Smooth muscle cell (in vitro differentiated cells): ENCODE measurements around the gene PPP1R13B. TPM values are rescaled to one million over a fixed set of nuclear protein-coding genes. Genes with fewer than 3 reads are reported as not detected.

ENCODE experiments used
- DNase-seq: peaks from one replicate; lab custom pipeline; 2025; ENCODE audit not compliant: unreplicated experiment; lab: John Stamatoyannopoulos, UW
- H2AFZ ChIP-seq: fragments of 200-600 bp; sonication (generic); 2 replicates; pipeline ENCODE4 v1.6.0; 2016; ENCODE audit warnings: antibody characterized with exemption, low read depth, mild to moderate bottlenecking
- H3F3A ChIP-seq: fragments of 200-600 bp; sonication (generic); 2 replicates; pipeline ENCODE4 v1.6.0; 2017; ENCODE audit warnings: antibody characterized with exemption, low read depth
- H3K27ac ChIP-seq: fragments of 200-600 bp; sonication (generic); 2 replicates; pipeline ENCODE4 v1.5.1; 2016; ENCODE audit warnings: low read depth, mild to moderate bottlenecking
- H3K27me3 ChIP-seq: fragments of 200-600 bp; sonication (generic); 2 replicates; pipeline ENCODE4 v1.6.1; 2016; ENCODE audit warnings: low read depth, mild to moderate bottlenecking
- H3K36me3 ChIP-seq: fragments of 200-600 bp; sonication (generic); 2 replicates; pipeline ENCODE4 v1.5.1; 2016; ENCODE audit warnings: low read depth
- H3K4me1 ChIP-seq: fragments of 200-600 bp; sonication (generic); 2 replicates; pipeline ENCODE4 v1.5.1; 2016; ENCODE audit warnings: low read depth
- H3K4me2 ChIP-seq: fragments of 200-600 bp; sonication (generic); 2 replicates; pipeline ENCODE4 v1.6.0; 2016; ENCODE audit warnings: mild to moderate bottlenecking
- H3K4me3 ChIP-seq: fragments of 200-600 bp; sonication (generic); 2 replicates; pipeline ENCODE4 v1.5.1; 2016; ENCODE audit warnings: mild to moderate bottlenecking
- H3K79me2 ChIP-seq: fragments of 200-600 bp; sonication (generic); 2 replicates; pipeline ENCODE4 v1.6.0; 2016; ENCODE audit warnings: low read depth, mild to moderate bottlenecking
- H3K9ac ChIP-seq: fragments of 200-600 bp; sonication (generic); 2 replicates; pipeline ENCODE4 v1.6.0; 2016; ENCODE audit warnings: low read depth
- H3K9me3 ChIP-seq: fragments of 200-600 bp; sonication (generic); replicated peaks from 2 replicates; pipeline ENCODE4 v1.5.1; 2016; ENCODE audit warnings: low read depth
- H4K20me1 ChIP-seq: fragments of 200-600 bp; sonication (generic); 2 replicates; pipeline ENCODE4 v1.6.0; 2016; ENCODE audit warnings: low read depth
- WGBS: methylation state at CpG from one replicate; pipeline ENCODE4 v1.1.7; 2016; ENCODE audit warnings: low lambda C conversion rate; 5-methylcytosine and 5-hydroxymethylcytosine counted together
- polyA plus RNA-seq: library from polyadenylated mRNA; unstranded; fragments of >200 nt; fragmentation: Nextera tagmentation; extraction: Ambion mirVana; gene quantifications from 2 replicates; pipeline ENCODE4 v1.2.1, GENCODE V29; 2016
- total RNA-seq: library from RNA; depleted of rRNA; stranded (reverse); fragments of >200 nt; gene quantifications from 2 replicates; pipeline ENCODE4 v1.2.3, GENCODE V29; 2014
- TF ChIP-seq, protein P1 (sequence below): fragments of 200-600 bp; sonication (generic); IDR thresholded peaks from 2 replicates; pipeline ENCODE4 v1.5.1; 2017; ENCODE audit warnings: borderline replicate concordance, mild to moderate bottlenecking, antibody characterized with exemption; ENCODE audit not compliant: insufficient read depth, poor library complexity, severe bottlenecking

Gene PPP1R13B
- total and polyA plus RNA-seq, 2 experiments from 2014 or later = 2.3 to 4.3 TPM

GRCh38 chr14:103735815-103736545 is 111.4 kb downstream of the PPP1R13B start:
- no peak overlapping the region for H3K4me2 ChIP-seq
- H3K27me3 ChIP-seq = no peaks in the 10 kb centered on the region
- H3K9me3 ChIP-seq = no peaks in the 10 kb centered on the region
- TF ChIP-seq, protein P1, sequence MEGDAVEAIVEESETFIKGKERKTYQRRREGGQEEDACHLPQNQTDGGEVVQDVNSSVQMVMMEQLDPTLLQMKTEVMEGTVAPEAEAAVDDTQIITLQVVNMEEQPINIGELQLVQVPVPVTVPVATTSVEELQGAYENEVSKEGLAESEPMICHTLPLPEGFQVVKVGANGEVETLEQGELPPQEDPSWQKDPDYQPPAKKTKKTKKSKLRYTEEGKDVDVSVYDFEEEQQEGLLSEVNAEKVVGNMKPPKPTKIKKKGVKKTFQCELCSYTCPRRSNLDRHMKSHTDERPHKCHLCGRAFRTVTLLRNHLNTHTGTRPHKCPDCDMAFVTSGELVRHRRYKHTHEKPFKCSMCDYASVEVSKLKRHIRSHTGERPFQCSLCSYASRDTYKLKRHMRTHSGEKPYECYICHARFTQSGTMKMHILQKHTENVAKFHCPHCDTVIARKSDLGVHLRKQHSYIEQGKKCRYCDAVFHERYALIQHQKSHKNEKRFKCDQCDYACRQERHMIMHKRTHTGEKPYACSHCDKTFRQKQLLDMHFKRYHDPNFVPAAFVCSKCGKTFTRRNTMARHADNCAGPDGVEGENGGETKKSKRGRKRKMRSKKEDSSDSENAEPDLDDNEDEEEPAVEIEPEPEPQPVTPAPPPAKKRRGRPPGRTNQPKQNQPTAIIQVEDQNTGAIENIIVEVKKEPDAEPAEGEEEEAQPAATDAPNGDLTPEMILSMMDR = no peak
- no peak overlapping the region for H3K9ac ChIP-seq
- no peaks in the 10 kb centered on the region for H3K79me2 ChIP-seq
- no peak for DNase-seq
- H3F3A ChIP-seq = no peaks in the 10 kb centered on the region
- H3K27ac ChIP-seq = no peak overlapping the region
- no peaks in the 10 kb centered on the region for H3K36me3 ChIP-seq
- WGBS = 74% methylated on average over 22 of the region's 22 CpGs
- H3K4me3 ChIP-seq = no peak overlapping the region
- no peaks in the 10 kb centered on the region for H3K4me1 ChIP-seq
- no peak overlapping the region for H2AFZ ChIP-seq
- peaks cover 15% of the 10 kb centered on the region for H4K20me1 ChIP-seq

GRCh38 chr14:103735439-103735814 is 111.9 kb downstream of the PPP1R13B start:
- Histone ChIP-seq H3K79me2 (no peaks in the 10 kb centered on the region), H3K36me3 (no peaks in the 10 kb centered on the region), H3K27me3 (no peaks in the 10 kb centered on the region), H3F3A (no peaks in the 10 kb centered on the region), H3K4me3 (no peak overlapping the region), H4K20me1 (peaks cover 16% of the 10 kb centered on the region), H3K27ac (no peak overlapping the region), H2AFZ (no peak overlapping the region), H3K4me2 (no peak overlapping the region), H3K9me3 (no peaks in the 10 kb centered on the region), H3K4me1 (no peaks in the 10 kb centered on the region), H3K9ac (no peak overlapping the region)
- TF ChIP-seq, protein P1 = no peak
- DNase-seq = no peak
- 79% methylated on average over 7 of the region's 7 CpGs for WGBS

DNA sequence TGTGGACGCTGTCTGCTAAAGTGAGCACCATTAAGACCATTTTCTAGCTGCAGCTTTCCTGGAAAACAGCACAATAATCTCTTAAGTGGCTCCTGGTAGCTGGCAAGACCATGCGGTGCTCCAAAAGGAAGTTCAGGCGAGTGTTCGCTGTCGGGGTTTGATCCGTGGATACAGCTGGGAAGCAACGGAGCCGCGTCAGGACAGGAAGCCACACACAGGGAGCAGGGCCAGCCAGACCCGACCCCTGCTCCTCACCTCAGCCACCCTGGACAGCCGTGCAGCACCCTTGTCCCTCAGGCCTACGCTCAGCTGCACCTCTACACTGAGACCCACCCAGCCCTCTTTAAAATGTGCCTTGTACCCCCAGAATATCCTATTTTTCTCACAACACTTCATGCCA is 112.4 kb downstream of the PPP1R13B start:
- H3F3A ChIP-seq = no peaks in the 10 kb centered on the region
- H3K9me3 ChIP-seq = no peaks in the 10 kb centered on the region
- no peak for DNase-seq
- no peaks in the 10 kb centered on the region for H3K27me3 ChIP-seq
- H3K4me2 ChIP-seq = no peak overlapping the region
- peaks cover 4% of the 10 kb centered on the region for H3K79me2 ChIP-seq
- no peak overlapping the region for H3K4me3 ChIP-seq
- H3K27ac ChIP-seq = no peak overlapping the region
- TF ChIP-seq, protein P1 = no peak
- 93% methylated on average over 12 of the region's 12 CpGs for WGBS
- H2AFZ ChIP-seq = no peak overlapping the region
- H3K36me3 ChIP-seq = no peaks in the 10 kb centered on the region
- peaks cover 20% of the 10 kb centered on the region for H4K20me1 ChIP-seq
- no peaks in the 10 kb centered on the region for H3K4me1 ChIP-seq
- no peak overlapping the region for H3K9ac ChIP-seq
